ENCODE data around the gene DCUN1D2. TPM values are rescaled to one million over a fixed set of nuclear protein-coding genes. Genes with fewer than 3 reads are reported as not detected.
"Not testable (repeated sequence)": the region's sequence is repeated elsewhere in the genome, so short reads cannot be mapped to it uniquely, and the experiment has no call there.

Gene DCUN1D2
- polyA plus RNA-seq, 3 donors = 3.1 to 16.7 (median 6.1) TPM

GRCh38 chr13:113527272-113527958, 36.9 kb upstream of the DCUN1D2 start:
- Histone ChIP-seq H3K4me3 (replicated peaks in 1 of 3; ENCODE audit: low read depth in 2 of 3, low read length in 3 of 3) (peak overlapping the region in 1 of 3 experiments; percentile 39), H4K20me1 (ENCODE audit: insufficient read depth, low read length) (peaks cover 6% of the 10 kb centered on the region), H3K79me2 (ENCODE audit: insufficient read depth, low read length) (peaks cover 26% of the 10 kb centered on the region), H3K9ac (ENCODE audit: insufficient read depth, low read length, poor library complexity, severe bottlenecking) (peak overlapping the region; percentile 47), H3K4me2 (replicated peaks; ENCODE audit: extremely low read depth, low read length, poor library complexity, severe bottlenecking) (peak overlapping the region; percentile 50), H2AFZ (ENCODE audit: insufficient read depth, low read depth, low read length, poor library complexity, severe bottlenecking) (peak overlapping the region; percentile 31), H3K36me3 (replicated peaks in 1 of 2; ENCODE audit: control insufficient read depth in 1 of 2, insufficient read depth in 2 of 2, low read length in 2 of 2) (peaks cover 28 to 78% of the 10 kb centered on the region in 2 donors), H3K27me3 (ENCODE audit: control insufficient read depth in 2 of 2, insufficient read depth in 2 of 2, low read length in 2 of 2) (no peaks in the 10 kb centered on the region), H3K9me3 (replicated peaks in 1 of 2; ENCODE audit: control insufficient read depth in 1 of 2, insufficient read depth in 1 of 2, low read length in 2 of 2) (no peaks in the 10 kb centered on the region), H3K27ac (ENCODE audit: low read depth in 1 of 2, low read length in 2 of 2) (peak overlapping the region; percentile 62 to 73), H3K4me1 (ENCODE audit: control insufficient read depth in 1 of 2, insufficient read depth in 2 of 2, low read length in 2 of 2) (peaks cover 26 to 29% of the 10 kb centered on the region in 2 donors)
- TF ChIP-seq CTCF (IDR thresholded peaks at IDR 0.05) = no peak
- Mint-ChIP-seq H3K4me1 (peaks cover 32% of the 10 kb centered on the region), H3K27ac (peak overlapping the region; percentile 76 to 95 (median 88)), H3K27me3 (ENCODE audit: low read depth in 3 of 3) (no peaks in the 10 kb centered on the region), H3K36me3 (peaks cover 53 to 63% of the 10 kb centered on the region in 2 donors), H3K9me3 (peaks cover 0 to 3% (median 0%) of the 10 kb centered on the region in 7 donors), H3K4me3 (peak overlapping the region; percentile 61 to 76)
- intact Hi-C loops (cut with micrococcal nuclease) = no loop called here
- DNase-seq = peak in 2 of 3 donors; percentile 28 to 46
- WGBS (ENCODE audit: insufficient coverage) = 32% methylated on average over 15 of the region's 19 CpGs

- H3K4me3 Mint-ChIP-seq = no peak overlapping the region
- H3K4me1 Mint-ChIP-seq = peaks cover 32% of the 10 kb centered on the region
- Histone ChIP-seq H3K27me3 (ENCODE audit: control insufficient read depth in 2 of 2, insufficient read depth in 2 of 2, low read length in 2 of 2) (no peaks in the 10 kb centered on the region), H2AFZ (ENCODE audit: insufficient read depth, low read depth, low read length, poor library complexity, severe bottlenecking) (no peak overlapping the region), H3K9me3 (replicated peaks in 1 of 2; ENCODE audit: control insufficient read depth in 1 of 2, insufficient read depth in 1 of 2, low read length in 2 of 2) (no peaks in the 10 kb centered on the region), H3K4me1 (ENCODE audit: control insufficient read depth in 1 of 2, insufficient read depth in 2 of 2, low read length in 2 of 2) (peaks cover 26 to 29% of the 10 kb centered on the region in 2 donors), H3K27ac (ENCODE audit: low read depth in 1 of 2, low read length in 2 of 2) (peak overlapping the region; percentile 18 to 73), H3K79me2 (ENCODE audit: insufficient read depth, low read length) (peaks cover 26% of the 10 kb centered on the region), H3K4me3 (replicated peaks in 1 of 3; ENCODE audit: low read depth in 2 of 3, low read length in 3 of 3) (no peak overlapping the region), H3K36me3 (replicated peaks in 1 of 2; ENCODE audit: control insufficient read depth in 1 of 2, insufficient read depth in 2 of 2, low read length in 2 of 2) (peaks cover 25 to 78% of the 10 kb centered on the region in 2 donors), H3K9ac (ENCODE audit: insufficient read depth, low read length, poor library complexity, severe bottlenecking) (no peak overlapping the region), H3K4me2 (replicated peaks; ENCODE audit: extremely low read depth, low read length, poor library complexity, severe bottlenecking) (no peak overlapping the region), H4K20me1 (ENCODE audit: insufficient read depth, low read length) (peaks cover 6% of the 10 kb centered on the region)
- H3K27me3 Mint-ChIP-seq (ENCODE audit: low read depth in 3 of 3) = no peaks in the 10 kb centered on the region
- 89% methylated on average over 6 of the region's 12 CpGs for WGBS (ENCODE audit: insufficient coverage)
- DNase-seq = no peak
- peaks cover 53 to 63% of the 10 kb centered on the region in 2 donors for H3K36me3 Mint-ChIP-seq
- intact Hi-C loops (cut with micrococcal nuclease) = no loop called here
- peak overlapping the region; percentile 20 to 95 (median 76) for H3K27ac Mint-ChIP-seq
- TF ChIP-seq CTCF (IDR thresholded peaks at IDR 0.05) = no peak
- H3K9me3 Mint-ChIP-seq = peaks cover 0 to 3% (median 0%) of the 10 kb centered on the region in 7 donors
Observed at GRCh38 chr13:113526466-113527220, 36.1 kb upstream of the DCUN1D2 start.

GRCh38 chr13:113522438-113522837, 31.9 kb upstream of the DCUN1D2 start:
- H3K4me2 ChIP-seq (replicated peaks; ENCODE audit: extremely low read depth, low read length, poor library complexity, severe bottlenecking); H2AFZ ChIP-seq (ENCODE audit: insufficient read depth, low read depth, low read length, poor library complexity, severe bottlenecking); H3K9me3 ChIP-seq (replicated peaks in 1 of 2; ENCODE audit: control insufficient read depth in 1 of 2, insufficient read depth in 1 of 2, low read length in 2 of 2); H3K27me3 ChIP-seq (ENCODE audit: control insufficient read depth in 2 of 2, insufficient read depth in 2 of 2, low read length in 2 of 2); DNase-seq; H3K27me3 Mint-ChIP-seq (ENCODE audit: low read depth in 3 of 3); H3K27ac ChIP-seq (ENCODE audit: low read depth in 1 of 2, low read length in 2 of 2); H4K20me1 ChIP-seq (ENCODE audit: insufficient read depth, low read length); H3K9me3 Mint-ChIP-seq; H3K27ac Mint-ChIP-seq; H3K4me3 ChIP-seq (replicated peaks in 1 of 3; ENCODE audit: low read depth in 2 of 3, low read length in 3 of 3); intact Hi-C loops (cut with micrococcal nuclease); H3K9ac ChIP-seq (ENCODE audit: insufficient read depth, low read length, poor library complexity, severe bottlenecking); H3K4me3 Mint-ChIP-seq: not testable (repeated sequence)
- peaks cover 13% of the 10 kb centered on the region for H3K79me2 ChIP-seq (ENCODE audit: insufficient read depth, low read length)
- 100% methylated on average over 8 of the region's 13 CpGs for WGBS (ENCODE audit: insufficient coverage)
- peaks cover 11 to 16% of the 10 kb centered on the region in 2 donors for H3K4me1 ChIP-seq (ENCODE audit: control insufficient read depth in 1 of 2, insufficient read depth in 2 of 2, low read length in 2 of 2)
- Mint-ChIP-seq H3K36me3 (peaks cover 53 to 68% of the 10 kb centered on the region in 2 donors), H3K4me1 (peaks cover 20% of the 10 kb centered on the region)
- H3K36me3 ChIP-seq (replicated peaks in 1 of 2; ENCODE audit: control insufficient read depth in 1 of 2, insufficient read depth in 2 of 2, low read length in 2 of 2) = peaks cover 32 to 81% of the 10 kb centered on the region in 2 donors
